ENCODE results near the gene THYN1. TPM values are rescaled to one million over a fixed set of nuclear protein-coding genes. Genes with fewer than 3 reads are reported as not detected.
A peak's percentile ranks its signal among the peaks of the same experiment; 100 is the strongest.

THYN1 gene
- total and polyA plus RNA-seq, 2 of the 13 experiments (the other 11 are each of a cell fraction or from before 2014, with no cell fraction given): 36.1 to 87.6 TPM

GRCh38 chr11:134223836-134224709 is 29.1 kb downstream of the THYN1 start, which contains the start of the genes NCAPD3 and VPS26B (continued):
- TF ChIP-seq CENPBD1 (CRISPR knock-in tag; IDR thresholded peaks at IDR 0.05; ENCODE audit: borderline replicate concordance, low read depth): no peak
- no peak; the same call in 1 of the 2 replicates for TF ChIP-seq ZNF704 (CRISPR knock-in tag; IDR thresholded peaks at IDR 0.05; ENCODE audit: borderline replicate concordance)
- peak; percentile 83; the same call in 1 of the 2 replicates for TF ChIP-seq ZSCAN31 (CRISPR knock-in tag; IDR thresholded peaks at IDR 0.05; ENCODE audit: low read depth)
- TF ChIP-seq ZNF432 (CRISPR knock-in tag; IDR thresholded peaks at IDR 0.05; ENCODE audit: borderline replicate concordance): no peak
- TF ChIP-seq HOXA7 (CRISPR knock-in tag; IDR thresholded peaks at IDR 0.05): no peak
- peak; percentile 75; the same call in 1 of the 2 replicates for TF ChIP-seq ZNF780A (CRISPR knock-in tag; IDR thresholded peaks at IDR 0.05)
- no peak for TF ChIP-seq ZNF609 (CRISPR knock-in tag; IDR thresholded peaks at IDR 0.05; ENCODE audit: borderline replicate concordance)
- TF ChIP-seq ZNF253 (CRISPR knock-in tag; IDR thresholded peaks at IDR 0.05; ENCODE audit: borderline replicate concordance): no peak
- TF ChIP-seq ERF (CRISPR knock-in tag; IDR thresholded peaks at IDR 0.05): peak; percentile 63; the same call in 1 of the 2 replicates
- TF ChIP-seq RBFOX2 (IDR thresholded peaks at IDR 0.05; ENCODE audit: low read depth, low read length): peak; percentile 95
- TF ChIP-seq ZNF772 (CRISPR knock-in tag; IDR thresholded peaks at IDR 0.05): peak; percentile 32
- 0 out of 2 replicates have a peak, but pooled peaks have one; percentile 82 for TF ChIP-seq ZNF841 (CRISPR knock-in tag; IDR thresholded peaks at IDR 0.05; ENCODE audit: borderline replicate concordance)
- TF ChIP-seq ZSCAN12 (CRISPR knock-in tag; IDR thresholded peaks at IDR 0.05): no peak
- TF ChIP-seq TFDP1 (CRISPR knock-in tag; IDR thresholded peaks at IDR 0.05; ENCODE audit: borderline replicate concordance): peak; percentile 98
- no peak for TF ChIP-seq FOXA1 (IDR thresholded peaks at IDR 0.05)
- no peak for TF ChIP-seq FOXA1 (CRISPR knock-in tag; IDR thresholded peaks at IDR 0.05)
- TF ChIP-seq ZNF34 (CRISPR knock-in tag; IDR thresholded peaks at IDR 0.05; ENCODE audit: borderline replicate concordance): no peak
- TF ChIP-seq ZNF251 (CRISPR knock-in tag; IDR thresholded peaks at IDR 0.05): no peak
- no peak; the same call in 1 of the 2 replicates for TF ChIP-seq CTCF (CRISPR knock-in tag; IDR thresholded peaks at IDR 0.05)
